ENCODE data around the gene CMIP.

The CMIP gene

GRCh38 chr16:81455720-81456494 lies 11.3 kb downstream of the CMIP start:
- H3K36me3 Mint-ChIP-seq (ENCODE audit: insufficient read depth) = peaks cover 56% of the 10 kb centered on the region
- peak overlapping the region in 1 of 2 donors; percentile 79 for H3K27ac Mint-ChIP-seq

DNA sequence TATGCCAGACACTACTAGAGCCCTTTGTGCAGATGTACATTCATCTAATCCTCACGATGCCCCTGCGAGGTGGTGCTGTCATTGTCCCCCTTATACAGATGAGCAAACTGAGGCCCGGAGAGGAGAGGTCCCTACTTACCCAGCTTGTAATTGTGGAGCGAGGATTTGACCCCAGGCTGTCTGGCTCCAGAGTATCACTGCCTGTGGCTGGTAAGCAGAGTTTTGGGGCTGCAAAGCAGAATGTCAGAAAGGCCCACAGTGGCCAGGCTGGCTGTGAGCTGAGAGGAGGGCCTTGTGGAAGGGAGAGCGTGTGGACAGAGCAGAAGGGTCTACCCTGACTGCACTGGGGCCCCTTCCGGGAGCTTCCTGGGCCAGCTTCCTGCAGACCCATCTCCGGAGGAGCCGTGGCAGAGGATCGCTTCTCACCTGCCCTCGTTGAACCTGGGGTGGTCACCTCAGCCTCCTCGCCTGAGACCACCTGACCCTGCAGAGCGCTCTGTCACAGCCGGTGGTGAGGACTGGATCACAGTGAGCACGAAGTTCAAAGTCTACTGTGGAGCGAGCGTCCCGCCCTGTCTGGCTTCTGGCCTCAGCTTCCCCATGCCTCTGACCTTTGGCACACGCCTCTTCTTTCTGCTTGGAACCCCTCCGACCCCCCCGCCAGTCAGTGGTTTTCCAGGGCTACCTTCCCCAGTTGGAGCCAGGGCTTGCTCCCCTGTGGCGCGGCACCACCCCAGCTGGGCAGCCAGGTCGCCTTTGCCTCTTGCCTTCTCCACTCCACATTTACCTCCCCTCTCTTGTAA lies 12.1 kb downstream of the CMIP start:
- peaks cover 63 to 72% of the 10 kb centered on the region in 2 donors for H3K4me1 Mint-ChIP-seq (ENCODE audit: low read depth in 2 of 2)
- H3K4me3 Mint-ChIP-seq = no peak overlapping the region
- H3K27me3 Mint-ChIP-seq = no peaks in the 10 kb centered on the region
- peaks cover 57% of the 10 kb centered on the region for H3K36me3 Mint-ChIP-seq (ENCODE audit: insufficient read depth)
- H3K9me3 Mint-ChIP-seq = no peaks in the 10 kb centered on the region
- no peak for ATAC-seq (replicated peaks)
- peak overlapping the region; percentile 76 to 79 for H3K27ac Mint-ChIP-seq
- DNase-seq = no peak

More at GRCh38 chr16:81455720-81456494, 11.3 kb downstream of the CMIP start:
- no peak for ATAC-seq (replicated peaks)
- no peaks in the 10 kb centered on the region for H3K9me3 Mint-ChIP-seq
- peaks cover 65 to 72% of the 10 kb centered on the region in 2 donors for H3K4me1 Mint-ChIP-seq (ENCODE audit: low read depth in 2 of 2)
- no peaks in the 10 kb centered on the region for H3K27me3 Mint-ChIP-seq
- no peak overlapping the region for H3K4me3 Mint-ChIP-seq
- DNase-seq = no peak

- peaks cover 63 to 71% of the 10 kb centered on the region in 2 donors for H3K4me1 Mint-ChIP-seq (ENCODE audit: low read depth in 2 of 2)
- no peaks in the 10 kb centered on the region for H3K9me3 Mint-ChIP-seq
- H3K27me3 Mint-ChIP-seq = no peaks in the 10 kb centered on the region
- no peak overlapping the region for H3K4me3 Mint-ChIP-seq
- DNase-seq (no peak), ATAC-seq (replicated peaks) (no peak)
- H3K36me3 Mint-ChIP-seq (ENCODE audit: insufficient read depth) = peaks cover 52% of the 10 kb centered on the region
- H3K27ac Mint-ChIP-seq = peak overlapping the region; percentile 76 to 79
These were observed 12.9 kb downstream of the CMIP start for GRCh38 chr16:81457326-81458133.

DNA sequence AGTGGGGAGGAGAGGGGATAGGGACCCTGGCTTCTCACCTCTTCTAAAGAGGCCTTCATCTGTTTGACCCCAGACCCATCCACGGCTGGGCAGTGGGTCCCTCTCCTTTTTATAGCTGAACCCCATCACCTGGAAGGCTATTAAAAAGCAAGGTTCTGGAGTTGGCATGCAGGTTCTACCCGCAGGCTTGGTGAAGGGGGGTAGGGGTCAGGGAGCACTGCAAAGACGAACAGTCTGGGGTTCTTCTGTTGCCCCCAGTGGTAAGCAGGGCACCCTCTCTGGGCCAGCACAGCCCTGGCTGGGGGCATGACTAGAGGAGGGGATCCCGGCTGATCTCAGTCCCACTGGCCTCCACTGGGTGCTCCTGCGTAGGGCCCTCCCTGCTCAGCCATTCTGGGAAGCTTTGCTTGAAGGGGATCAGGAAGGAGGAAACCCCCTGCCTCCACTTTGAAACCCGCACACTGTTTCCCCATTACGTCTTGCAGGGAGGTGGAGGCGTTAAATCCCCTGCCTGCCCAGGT lies 13.6 kb downstream of the CMIP start:
- no peaks in the 10 kb centered on the region for H3K27me3 Mint-ChIP-seq
- H3K4me1 Mint-ChIP-seq (ENCODE audit: low read depth in 2 of 2) = peaks cover 60 to 71% of the 10 kb centered on the region in 2 donors
- peak overlapping the region; percentile 76 to 79 for H3K27ac Mint-ChIP-seq
- no peak overlapping the region for H3K4me3 Mint-ChIP-seq
- no peak for ATAC-seq (replicated peaks)
- no peak for DNase-seq
- no peaks in the 10 kb centered on the region for H3K9me3 Mint-ChIP-seq
- H3K36me3 Mint-ChIP-seq (ENCODE audit: insufficient read depth) = peaks cover 48% of the 10 kb centered on the region

GRCh38 chr16:81458827-81459598 lies 14.4 kb downstream of the CMIP start:
- H3K9me3 Mint-ChIP-seq = no peaks in the 10 kb centered on the region
- H3K4me3 Mint-ChIP-seq = no peak overlapping the region
- H3K27ac Mint-ChIP-seq = peak overlapping the region; percentile 76 to 78
- H3K4me1 Mint-ChIP-seq (ENCODE audit: low read depth in 2 of 2) = peaks cover 61 to 68% of the 10 kb centered on the region in 2 donors
- no peaks in the 10 kb centered on the region for H3K27me3 Mint-ChIP-seq
- DNase-seq (no peak), ATAC-seq (replicated peaks) (no peak)
- peaks cover 48% of the 10 kb centered on the region for H3K36me3 Mint-ChIP-seq (ENCODE audit: insufficient read depth)

- no peak for DNase-seq
- Mint-ChIP-seq H3K4me3 (no peak overlapping the region), H3K27ac (peak overlapping the region; percentile 77 to 78), H3K27me3 (no peaks in the 10 kb centered on the region), H3K4me1 (ENCODE audit: low read depth in 2 of 2) (peaks cover 63% of the 10 kb centered on the region in 2 donors), H3K9me3 (no peaks in the 10 kb centered on the region), H3K36me3 (ENCODE audit: insufficient read depth) (peaks cover 53% of the 10 kb centered on the region)
- no peak for ATAC-seq (replicated peaks)
These were observed 15.5 kb downstream of the CMIP start for GRCh38 chr16:81460075-81460474.

- Mint-ChIP-seq H3K9me3 (no peaks in the 10 kb centered on the region), H3K4me1 (ENCODE audit: low read depth in 2 of 2) (peaks cover 63 to 65% of the 10 kb centered on the region in 2 donors), H3K27me3 (no peaks in the 10 kb centered on the region), H3K4me3 (no peak overlapping the region), H3K36me3 (ENCODE audit: insufficient read depth) (peaks cover 56% of the 10 kb centered on the region), H3K27ac (peak overlapping the region; percentile 57 to 78)
- ATAC-seq (replicated peaks) (no peak), DNase-seq (no peak)
These were observed 16.6 kb downstream of the CMIP start for GRCh38 chr16:81461243-81461642.

- Mint-ChIP-seq H3K4me1 (ENCODE audit: low read depth in 2 of 2) (peaks cover 65 to 70% of the 10 kb centered on the region in 2 donors), H3K27me3 (no peaks in the 10 kb centered on the region), H3K4me3 (no peak overlapping the region), H3K36me3 (ENCODE audit: insufficient read depth) (peaks cover 52% of the 10 kb centered on the region), H3K9me3 (no peaks in the 10 kb centered on the region), H3K27ac (peak overlapping the region; percentile 53 to 57)
- no peak for DNase-seq
- ATAC-seq (replicated peaks) = no peak
These were observed 17.2 kb downstream of the CMIP start for GRCh38 chr16:81461766-81462165.

GRCh38 chr16:81462683-81463082 lies 18.1 kb downstream of the CMIP start:
- no peaks in the 10 kb centered on the region for H3K9me3 Mint-ChIP-seq
- H3K27ac Mint-ChIP-seq = peak overlapping the region; percentile 53 to 57
- peaks cover 59 to 63% of the 10 kb centered on the region in 2 donors for H3K4me1 Mint-ChIP-seq (ENCODE audit: low read depth in 2 of 2)
- no peak overlapping the region for H3K4me3 Mint-ChIP-seq
- DNase-seq = no peak
- no peaks in the 10 kb centered on the region for H3K27me3 Mint-ChIP-seq
- H3K36me3 Mint-ChIP-seq (ENCODE audit: insufficient read depth) = peaks cover 47% of the 10 kb centered on the region
- no peak for ATAC-seq (replicated peaks)

DNA sequence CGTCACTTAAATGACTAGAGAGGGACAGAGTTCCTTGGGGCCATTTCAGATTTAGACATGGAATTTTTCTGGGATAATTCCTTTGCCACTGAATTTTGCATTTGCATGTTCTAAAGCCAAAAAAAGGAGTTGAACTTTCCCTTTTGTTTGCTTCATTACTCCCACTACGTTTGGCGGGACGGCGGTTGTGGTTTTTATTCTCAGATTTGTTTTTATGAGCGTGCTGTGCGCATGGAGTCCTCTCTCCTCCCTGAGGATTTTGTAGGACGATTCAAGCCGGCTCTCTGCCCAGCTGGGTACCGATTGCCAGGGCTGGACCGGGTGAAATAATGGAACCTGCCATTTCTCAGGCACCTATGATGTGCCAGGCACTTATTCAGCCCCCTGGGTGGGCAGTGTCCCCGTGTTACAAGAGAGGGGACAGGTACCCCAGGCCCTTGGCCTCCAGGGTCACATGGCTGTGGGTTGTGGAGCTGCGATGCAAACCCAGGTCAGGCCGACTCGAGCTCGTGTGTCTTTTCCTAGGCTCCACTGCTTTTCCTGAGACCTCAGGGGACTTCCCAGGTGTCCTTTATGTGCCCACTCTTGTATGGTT lies 18.8 kb downstream of the CMIP start:
- Mint-ChIP-seq H3K9me3 (no peaks in the 10 kb centered on the region), H3K27ac (peak overlapping the region in 1 of 2 donors; percentile 53), H3K27me3 (no peaks in the 10 kb centered on the region), H3K4me3 (no peak overlapping the region), H3K36me3 (ENCODE audit: insufficient read depth) (peaks cover 49% of the 10 kb centered on the region), H3K4me1 (ENCODE audit: low read depth in 2 of 2) (peaks cover 63 to 65% of the 10 kb centered on the region in 2 donors)
- no peak for DNase-seq
- no peak for ATAC-seq (replicated peaks)

GRCh38 chr16:81464279-81464678 lies 19.7 kb downstream of the CMIP start:
- Mint-ChIP-seq H3K27ac (peak overlapping the region in 1 of 2 donors; percentile 53), H3K9me3 (no peaks in the 10 kb centered on the region), H3K36me3 (ENCODE audit: insufficient read depth) (peaks cover 48% of the 10 kb centered on the region), H3K4me1 (ENCODE audit: low read depth in 2 of 2) (peaks cover 68% of the 10 kb centered on the region in 2 donors), H3K4me3 (no peak overlapping the region), H3K27me3 (no peaks in the 10 kb centered on the region)
- no peak for DNase-seq
- no peak for ATAC-seq (replicated peaks)

DNA sequence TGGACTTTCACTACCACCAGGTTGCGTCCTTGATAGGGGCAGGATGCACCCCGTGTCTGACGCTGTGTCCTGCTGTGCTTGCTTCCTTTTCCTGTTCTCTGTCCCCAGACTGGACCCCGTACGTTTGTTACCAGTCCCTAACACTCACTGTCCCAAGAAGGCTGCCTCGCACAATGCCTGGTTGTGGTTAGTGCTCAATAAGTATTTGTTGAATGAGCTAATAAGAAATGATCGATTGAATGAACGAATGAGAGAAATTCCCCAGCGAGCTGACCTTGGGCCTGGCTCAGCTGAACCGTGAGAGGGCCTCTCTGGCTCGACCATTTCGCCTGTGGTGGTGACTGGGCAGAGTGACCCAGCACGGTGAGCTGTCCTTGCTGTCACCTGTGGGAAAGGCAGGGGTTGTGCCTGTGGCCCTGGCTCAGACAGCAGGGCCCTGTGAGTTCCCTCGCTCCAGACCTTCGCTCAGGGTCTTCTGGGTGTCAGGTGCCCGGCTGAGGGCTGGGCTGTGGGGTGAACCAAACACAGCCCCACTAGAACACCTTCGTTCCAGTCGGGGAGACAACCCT lies 20.9 kb downstream of the CMIP start:
- Mint-ChIP-seq H3K36me3 (ENCODE audit: insufficient read depth) (peaks cover 48% of the 10 kb centered on the region), H3K4me3 (no peak overlapping the region)
- ATAC-seq (replicated peaks) = no peak

More for the DNA sequence above, 20.9 kb downstream of the CMIP start:
- no peak for DNase-seq
- Mint-ChIP-seq H3K9me3 (no peaks in the 10 kb centered on the region), H3K4me1 (ENCODE audit: low read depth in 2 of 2) (peaks cover 71 to 78% of the 10 kb centered on the region in 2 donors), H3K27me3 (no peaks in the 10 kb centered on the region), H3K27ac (peak overlapping the region; percentile 53 to 95)

Measured in effector memory CD8-positive, alpha-beta T cell (primary cell).